SU-DHL-6 (cell line): ENCODE results near the gene KIDINS220.

ENCODE experiments used
- H2AFZ ChIP-seq: fragments of 200-600 bp; sonication (generic); 2 replicates; pipeline ENCODE4 v1.6.1; 2014; ENCODE audit warnings: low read depth, mild to moderate bottlenecking, moderate library complexity, mixed read lengths, antibody characterized with exemption, low read length; ENCODE audit not compliant: severe bottlenecking
- H3F3A ChIP-seq: fragments of 200-600 bp; shearing (Covaris generic); 2 replicates; pipeline ENCODE4 v1.6.0; 2016; ENCODE audit warnings: antibody characterized with exemption, mild to moderate bottlenecking; ENCODE audit not compliant: insufficient read depth
- H3K27ac ChIP-seq: fragments of 200-600 bp; sonication (generic); 2 replicates; pipeline ENCODE4 v1.5.1; 2016; ENCODE audit warnings: low read depth, mild to moderate bottlenecking, low read length, moderate library complexity, mixed read lengths
- H3K27me3 ChIP-seq: fragments of 200-600 bp; sonication (generic), shearing (Covaris generic); 2 replicates; pipeline ENCODE4 v1.6.0; 2014; ENCODE audit warnings: mild to moderate bottlenecking, low read length
- H3K36me3 ChIP-seq: fragments of 200-600 bp; sonication (generic); 2 replicates; pipeline ENCODE4 v1.6.1; 2014; ENCODE audit warnings: mild to moderate bottlenecking, low read length, mixed read lengths
- H3K4me2 ChIP-seq: fragments of 300-600, 200-600 bp; shearing (Covaris generic), sonication (generic); 2 replicates; pipeline ENCODE4 v1.6.0; 2014; ENCODE audit warnings: low read length, low read depth, mild to moderate bottlenecking; ENCODE audit not compliant: poor library complexity, severe bottlenecking
- H3K4me3 ChIP-seq: fragments of 200-600 bp; sonication (generic); 2 replicates; pipeline ENCODE4 v1.5.1; 2014; ENCODE audit warnings: antibody characterized with exemption, low read length, mild to moderate bottlenecking, mixed read lengths; ENCODE audit not compliant: insufficient read depth, poor library complexity, severe bottlenecking
- H3K79me2 ChIP-seq: fragments of 200-600 bp; sonication (generic); 2 replicates; pipeline ENCODE4 v1.6.1; 2014; ENCODE audit warnings: mild to moderate bottlenecking, low read length, moderate library complexity; ENCODE audit not compliant: insufficient read depth
- H3K9ac ChIP-seq: fragments of 200-600 bp; sonication (generic); 2 replicates; pipeline ENCODE4 v1.7.0; 2014; ENCODE audit warnings: mild to moderate bottlenecking, low read length
- H3K9me2 ChIP-seq: fragments of 200-600 bp; sonication (generic); replicated peaks from 2 replicates; pipeline ENCODE4 v1.6.1; 2014; ENCODE audit warnings: low read length; ENCODE audit not compliant: insufficient read depth
- H3K9me3 ChIP-seq: fragments of 200-600 bp; sonication (generic); 2 replicates; pipeline ENCODE4 v1.6.1; 2014; ENCODE audit warnings: low read length, mixed read lengths; ENCODE audit not compliant: insufficient read depth
- H4K20me1 ChIP-seq: fragments of 200-600 bp; sonication (generic); 2 replicates; pipeline ENCODE4 v1.6.1; 2014; ENCODE audit warnings: low read depth, mild to moderate bottlenecking, antibody characterized with exemption, low read length, moderate library complexity, mixed read lengths
- CTCF ChIP-seq: fragments of 200-600 bp; sonication (generic); IDR thresholded peaks from one replicate; pipeline ENCODE4 v1.5.1; 2017; ENCODE audit warnings: antibody characterized with exemption, mild to moderate bottlenecking, low read length, moderate library complexity; ENCODE audit not compliant: insufficient read depth, poor library complexity, severe bottlenecking
- EZH2phosphoT487 ChIP-seq: fragments of 200-600 bp; sonication (generic), shearing (Covaris generic); conservative IDR thresholded peaks from 2 replicates; pipeline ENCODE4 v1.6.1; 2018; ENCODE audit warnings: mild to moderate bottlenecking, antibody characterized with exemption, low read length, moderate library complexity, mixed read lengths

KIDINS220 gene

GRCh38 chr2:8679567-8679826 lies 157.9 kb downstream of the KIDINS220 start:
- H2AFZ ChIP-seq: no peak overlapping the region
- H3K9me2 ChIP-seq: no peaks in the 10 kb centered on the region
- peaks cover 4% of the 10 kb centered on the region; the same call in 1 of the 2 replicates for H3K9me3 ChIP-seq
- no peaks in the 10 kb centered on the region for H4K20me1 ChIP-seq
- no peaks in the 10 kb centered on the region; the same call in 1 of the 2 replicates for H3K79me2 ChIP-seq
- H3K27ac ChIP-seq: peak overlapping the region; percentile 11
- peak overlapping the region; percentile 62 for H3K4me2 ChIP-seq
- H3K36me3 ChIP-seq: no peaks in the 10 kb centered on the region
- peaks cover 25% of the 10 kb centered on the region for H3F3A ChIP-seq
- H3K9ac ChIP-seq: peak overlapping the region; percentile 48
- TF ChIP-seq EZH2phosphoT487: no peak
- TF ChIP-seq CTCF: no peak
- peak overlapping the region; percentile 36 for H3K4me3 ChIP-seq
- no peaks in the 10 kb centered on the region for H3K27me3 ChIP-seq
